HG02678 (cell line): ENCODE measurements around the gene UFC1.
A peak's percentile ranks its signal among the peaks of the same experiment; 100 is the strongest.
"Not testable (repeated sequence)": the region's sequence is repeated elsewhere in the genome, so short reads cannot be mapped to it uniquely, and the experiment has no call there.

Experiments
- ATAC-seq: cut with Tn5 transposase; IDR thresholded peaks from one replicate; pipeline ENCODE4 v1.9.1; 2021; ENCODE audit warnings: mild to moderate bottlenecking, moderate library complexity; ENCODE audit not compliant: unreplicated experiment

UFC1 gene

DNA sequence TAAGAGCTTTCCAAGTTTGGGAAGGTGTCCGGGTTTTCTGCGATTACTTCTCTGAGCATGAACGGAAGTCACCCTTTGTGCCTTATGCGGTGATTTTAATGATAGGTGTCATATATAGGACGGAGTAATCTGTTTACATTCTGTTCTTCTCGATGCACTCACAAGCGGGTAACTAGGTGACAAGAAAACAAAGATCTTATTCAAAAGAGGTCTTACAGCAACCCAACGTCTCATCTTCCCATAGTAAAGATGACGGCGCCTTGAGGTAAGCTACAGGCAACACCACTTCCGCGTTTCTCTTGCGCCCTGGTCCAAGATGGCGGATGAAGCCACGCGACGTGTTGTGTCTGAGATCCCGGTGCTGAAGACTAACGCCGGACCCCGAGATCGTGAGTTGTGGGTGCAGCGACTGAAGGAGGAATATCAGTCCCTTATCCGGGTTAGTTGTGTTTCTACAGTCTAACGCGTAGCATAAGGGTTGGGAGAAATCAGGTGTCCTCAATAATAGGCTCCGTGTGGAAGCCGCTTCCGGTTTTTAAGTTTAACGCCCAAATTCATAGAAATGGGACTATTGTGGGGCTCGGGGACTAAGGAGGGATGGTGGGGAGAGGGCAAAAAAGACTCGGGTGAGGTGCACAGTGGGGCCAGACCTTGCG lies at the start of gene UFC1:
Gene UFC1, plus strand, starts transcription at position 297 of the 656 bp plus-strand sequence. Its CDS starts 20 bp downstream, at position 317.
- ATAC-seq, result peak; percentile 93

- ATAC-seq, result no peak
Measured at GRCh38 chr1:161106431-161106830, 47.3 kb upstream of the UFC1 start.

DNA sequence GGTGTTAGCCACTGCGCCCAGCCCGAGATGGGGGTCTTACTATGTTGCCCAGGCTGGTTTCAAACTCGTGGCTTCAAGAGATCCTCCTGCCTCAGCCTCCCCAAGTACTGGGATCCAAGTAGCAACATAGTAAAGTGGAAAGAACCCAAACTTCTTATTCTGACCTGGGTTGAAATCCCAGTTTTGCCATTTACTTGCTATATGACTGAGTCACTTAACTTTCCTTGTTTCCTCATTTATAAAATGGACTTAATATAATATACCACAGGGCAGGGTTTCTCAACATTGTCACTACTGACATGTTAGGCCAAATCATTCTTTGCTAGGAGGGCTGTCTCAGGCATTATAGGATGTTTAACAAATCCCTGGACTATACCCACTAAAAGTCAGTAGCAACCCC lies 42.7 kb upstream of the UFC1 start:
- no peak for ATAC-seq

DNA sequence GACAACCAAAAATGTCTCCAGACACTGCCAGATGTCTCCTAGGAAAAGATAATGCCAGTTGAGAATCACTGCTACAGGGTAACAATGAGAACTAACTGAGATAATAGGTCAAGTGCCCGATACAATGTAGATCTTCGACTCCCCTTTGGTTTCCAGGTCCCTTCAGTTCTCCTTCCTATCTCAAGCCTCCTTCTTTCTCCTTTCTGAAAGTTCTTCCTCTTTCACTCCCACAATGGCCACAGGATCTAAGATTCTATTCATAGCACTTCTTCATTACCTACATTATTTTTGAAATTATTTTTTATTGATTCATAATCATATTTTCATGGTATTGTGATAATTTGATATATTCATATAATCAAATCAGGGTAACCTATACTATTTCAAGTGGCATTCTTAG lies 42.3 kb upstream of the UFC1 start:
- no peak for ATAC-seq

DNA sequence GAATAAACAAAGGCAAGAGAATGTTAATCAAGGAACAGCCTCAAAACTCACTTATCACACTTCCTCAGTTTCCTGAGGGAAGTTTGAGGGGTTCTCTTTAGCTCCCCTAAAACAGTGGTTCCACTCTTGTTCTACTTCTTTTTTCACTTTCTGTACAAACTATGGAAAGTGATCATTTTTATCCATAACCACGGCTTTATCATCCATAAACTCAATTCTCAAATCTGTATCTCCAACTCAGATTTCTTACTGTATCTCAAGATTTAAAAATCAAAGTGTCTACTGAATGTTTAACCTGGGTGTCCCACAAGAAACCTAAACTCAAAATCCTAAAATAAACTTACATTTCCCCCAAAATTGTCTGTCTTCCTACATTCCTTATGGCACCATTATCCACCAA lies 39.9 kb upstream of the UFC1 start:
- ATAC-seq, result no peak

- ATAC-seq, result no peak
Measured at GRCh38 chr1:161114556-161114955, 39.2 kb upstream of the UFC1 start.

DNA sequence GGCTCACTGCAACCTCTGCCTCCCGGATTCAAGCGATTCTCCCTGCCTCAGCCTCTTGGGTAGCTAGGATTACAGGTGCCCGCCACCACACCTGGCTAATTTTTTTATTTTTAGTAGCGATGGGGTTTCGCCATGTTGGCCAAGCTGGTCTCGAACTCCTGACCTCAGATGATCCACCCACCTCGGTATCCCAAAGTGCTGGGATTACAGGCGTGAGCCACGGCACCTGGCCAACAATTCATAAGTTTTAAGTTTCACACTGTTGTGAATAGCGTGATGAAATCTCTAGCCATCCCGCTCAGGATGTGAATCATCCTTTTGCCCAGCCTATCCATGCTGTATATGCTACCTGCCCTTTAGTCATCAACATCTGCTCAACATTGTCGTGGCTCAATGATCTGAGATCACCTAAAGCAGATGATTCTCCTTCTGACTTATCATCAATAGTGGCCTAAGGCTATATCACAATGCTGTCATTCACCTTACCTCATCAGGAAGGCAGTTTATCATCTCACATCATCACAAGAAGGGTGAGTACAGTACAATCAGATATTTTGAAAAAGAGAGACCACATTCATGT lies 38.6 kb upstream of the UFC1 start:
- ATAC-seq, result no peak

GRCh38 chr1:161115961-161116360 lies 37.8 kb upstream of the UFC1 start:
- ATAC-seq, result not testable (repeated sequence)

- ATAC-seq, result peak; percentile 85
Measured at GRCh38 chr1:161117759-161118581, 35.8 kb upstream of the UFC1 start, which contains the start of the genes NIT1 and PFDN2. NIT1 (plus strand) TSS chr1:161118105; CDS start chr1:161118177, 72 bp downstream. PFDN2 (minus strand) TSS chr1:161118037; CDS start chr1:161118026, 11 bp downstream.

DNA sequence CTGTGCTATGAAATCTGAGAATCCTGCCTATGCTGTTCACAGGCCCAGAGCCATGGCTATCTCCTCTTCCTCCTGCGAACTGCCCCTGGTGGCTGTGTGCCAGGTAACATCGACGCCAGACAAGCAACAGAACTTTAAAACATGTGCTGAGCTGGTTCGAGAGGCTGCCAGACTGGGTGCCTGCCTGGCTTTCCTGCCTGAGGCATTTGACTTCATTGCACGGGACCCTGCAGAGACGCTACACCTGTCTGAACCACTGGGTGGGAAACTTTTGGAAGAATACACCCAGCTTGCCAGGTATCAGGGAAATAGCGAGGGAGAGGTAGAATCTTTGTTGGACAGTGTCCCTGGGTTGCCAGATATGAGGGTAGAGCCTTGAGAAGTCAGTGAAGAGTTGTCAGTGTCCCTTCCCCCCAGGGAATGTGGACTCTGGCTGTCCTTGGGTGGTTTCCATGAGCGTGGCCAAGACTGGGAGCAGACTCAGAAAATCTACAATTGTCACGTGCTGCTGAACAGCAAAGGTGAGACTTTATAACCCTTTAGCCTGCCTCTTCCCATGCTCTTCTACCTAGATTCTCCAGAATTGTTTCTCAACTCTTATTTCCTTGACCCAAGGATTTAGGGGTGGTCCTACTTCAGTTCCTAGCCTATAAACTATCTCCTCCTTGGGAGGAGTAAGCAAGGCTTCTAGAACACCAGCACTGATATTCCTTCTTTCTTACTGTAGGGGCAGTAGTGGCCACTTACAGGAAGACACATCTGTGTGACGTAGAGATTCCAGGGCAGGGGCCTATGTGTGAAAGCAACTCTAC lies 34.5 kb upstream of the UFC1 start:
- peak; percentile 52 for ATAC-seq

GRCh38 chr1:161121042-161121650 lies 32.6 kb upstream of the UFC1 start:
- no peak for ATAC-seq

GRCh38 chr1:161121834-161122233 lies 31.9 kb upstream of the UFC1 start:
- no peak for ATAC-seq

DNA sequence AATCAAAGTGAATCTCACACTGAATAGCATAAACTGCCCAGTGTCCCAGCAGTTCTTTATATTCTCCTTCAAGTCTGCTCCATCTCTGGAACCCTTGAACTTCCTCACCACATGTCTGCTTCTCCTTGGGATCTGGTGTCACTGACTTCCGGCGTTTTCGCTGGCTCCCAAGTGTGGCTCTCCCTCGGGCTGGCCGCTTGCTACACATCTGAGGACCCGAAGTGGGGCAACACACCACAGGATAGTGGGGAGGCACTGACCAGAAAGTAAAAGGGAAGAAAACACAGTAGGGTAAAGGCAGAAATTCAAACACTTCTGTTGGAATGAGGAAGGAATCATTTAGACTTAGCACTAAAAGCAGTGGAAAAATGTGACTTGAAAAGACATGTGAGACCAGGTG lies 30.8 kb upstream of the UFC1 start:
- ATAC-seq, result no peak

DNA sequence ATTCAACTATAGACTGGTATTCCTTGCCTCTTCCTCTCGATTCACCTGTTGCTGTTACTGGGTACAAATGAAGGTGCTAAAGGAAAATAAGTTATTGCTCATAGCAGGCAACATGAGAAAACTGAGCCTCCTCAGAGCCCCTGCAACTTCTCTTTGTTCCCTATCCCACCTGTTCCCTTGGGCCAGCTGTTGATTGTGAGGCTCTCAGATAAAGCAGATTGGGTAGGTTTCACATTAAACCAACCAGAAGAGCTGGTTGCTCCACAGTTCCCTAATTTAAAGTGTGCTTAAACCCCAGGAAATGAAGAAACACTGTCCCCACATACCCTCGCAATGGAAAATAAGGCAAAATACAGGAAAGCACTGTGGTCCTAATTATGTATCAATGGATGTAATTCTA lies 26.1 kb upstream of the UFC1 start:
- ATAC-seq, result no peak

DNA sequence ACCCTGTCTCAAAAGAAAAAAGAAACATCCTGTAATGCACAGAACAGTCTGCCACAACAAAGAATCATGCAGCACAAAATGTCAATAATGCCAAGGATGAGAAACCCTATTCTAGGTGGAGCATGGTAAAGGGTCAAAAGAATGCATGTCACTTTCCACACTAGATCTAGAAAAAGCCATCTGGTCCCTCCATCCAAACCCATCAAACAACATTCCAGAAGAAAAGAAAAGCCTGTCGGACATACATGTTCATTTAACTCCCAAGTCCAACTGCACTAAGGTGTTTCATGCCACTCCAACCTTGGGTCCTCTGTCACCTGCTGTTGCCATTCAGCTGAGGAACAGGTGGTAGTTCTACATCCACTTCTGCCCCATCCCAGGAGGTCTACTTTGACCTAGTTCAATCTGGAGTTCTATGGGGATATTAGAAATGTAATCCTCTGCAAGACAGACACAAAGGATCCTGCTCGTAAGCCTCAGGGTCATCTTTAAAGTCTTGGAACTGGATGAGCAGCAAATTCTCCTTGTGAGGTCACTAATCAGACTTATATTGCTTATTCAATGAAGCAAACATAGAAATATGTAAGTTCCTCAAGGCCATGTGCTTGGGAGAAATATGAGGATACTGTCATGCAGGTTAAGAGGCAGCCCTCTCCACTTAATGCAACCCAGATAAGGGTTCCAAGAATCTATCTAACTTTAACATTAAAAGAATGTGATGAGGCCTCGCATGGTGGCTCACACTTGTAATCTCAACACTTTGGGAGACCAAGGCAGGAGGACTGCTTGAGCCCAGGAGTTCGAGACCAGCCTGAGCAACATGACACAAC lies 25.0 kb upstream of the UFC1 start:
- ATAC-seq, result no peak

- ATAC-seq, result no peak
Measured at GRCh38 chr1:161130266-161130665, 23.5 kb upstream of the UFC1 start.

DNA sequence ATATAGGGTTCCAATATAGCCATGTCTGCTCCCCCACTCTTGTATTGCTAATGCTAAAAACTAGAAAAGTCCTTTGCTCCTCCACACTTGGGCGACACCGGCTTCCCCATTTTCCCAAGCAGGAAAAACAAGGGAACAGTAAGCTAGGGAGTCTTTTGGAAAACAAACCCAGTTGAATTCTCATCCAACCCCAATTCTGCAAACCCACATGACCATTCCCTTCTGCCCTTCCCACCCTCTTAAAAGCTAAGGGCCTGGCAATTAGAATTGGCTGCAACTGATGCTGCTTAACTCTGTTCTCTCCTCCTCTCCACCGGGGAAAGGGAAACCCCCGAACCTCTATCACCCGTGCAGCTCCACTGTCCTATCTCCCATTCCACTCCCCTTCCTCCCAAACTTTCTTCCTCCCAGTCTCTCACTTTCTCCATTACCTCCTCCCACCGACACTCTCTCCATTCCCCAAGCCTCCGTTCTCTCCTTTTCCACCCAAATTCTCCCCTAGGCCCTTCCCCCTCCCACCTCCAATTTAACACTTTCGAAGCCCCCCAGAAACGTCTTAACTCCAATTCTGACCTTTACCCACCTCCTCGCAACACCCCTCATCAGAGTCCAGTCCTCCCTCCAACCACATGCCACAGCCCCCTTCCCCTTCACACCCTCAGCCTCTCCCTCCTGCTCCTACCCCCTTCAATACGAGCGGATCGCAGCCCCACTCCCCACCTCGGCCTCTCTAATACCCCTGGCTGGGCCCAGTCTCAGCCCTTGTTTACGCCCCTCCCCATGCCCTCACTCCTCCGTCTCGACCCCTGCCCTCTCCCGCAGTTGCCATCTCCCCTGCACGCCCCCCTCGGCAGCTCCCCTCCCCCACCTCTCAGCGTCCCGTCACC lies 22.0 kb upstream of the UFC1 start:
- ATAC-seq, result no peak

- ATAC-seq, result peak; percentile 94
Measured at GRCh38 chr1:161132410-161133219, 21.2 kb upstream of the UFC1 start, which contains the start of gene DEDD. DEDD (minus strand) TSS chr1:161132667; CDS start chr1:161124462, 8,205 bp downstream.
